Central memory CD8-positive, alpha-beta T cell (primary cell): ENCODE data around the gene SSX7.
"Not testable (repeated sequence)": the region's sequence is repeated elsewhere in the genome, so short reads cannot be mapped to it uniquely, and the experiment has no call there.

ENCODE experiments used
- ATAC-seq: fragments of 150-1000 bp; cut with Tn5 transposase; replicated peaks from 2 replicates; pipeline ENCODE4 v1.10.0; 2022; ENCODE audit warnings: mild to moderate bottlenecking, moderate FRiP score, moderate number of reproducible peaks; ENCODE audit not compliant: poor library complexity, severe bottlenecking; ENCODE audit errors: extremely low read depth
- DNase-seq, 2 donors: peaks; one replicate each; pipeline ENCODE4 v3.0.0; 2021; ENCODE audit warnings: low spot score in 2 of 2
- H3K27ac Mint-ChIP-seq: one replicate; pipeline ENCODE4 v1.8.0; 2022; ENCODE audit warnings: low read depth, mild to moderate bottlenecking, moderate library complexity, mixed read lengths
- H3K27me3 Mint-ChIP-seq: one replicate; pipeline ENCODE4 v1.8.0; 2022; ENCODE audit warnings: mixed read lengths
- H3K36me3 Mint-ChIP-seq: one replicate; pipeline ENCODE4 v1.8.0; 2022; ENCODE audit warnings: mild to moderate bottlenecking, moderate library complexity, mixed read lengths; ENCODE audit not compliant: insufficient read depth
- H3K4me1 Mint-ChIP-seq: one replicate; pipeline ENCODE4 v1.8.0; 2022; ENCODE audit warnings: mixed read lengths
- H3K4me3 Mint-ChIP-seq: one replicate; pipeline ENCODE4 v1.8.0; 2022; ENCODE audit warnings: mild to moderate bottlenecking, moderate library complexity, mixed read lengths
- H3K9me3 Mint-ChIP-seq: one replicate; pipeline ENCODE4 v1.8.0; 2022; ENCODE audit warnings: mixed read lengths

Gene SSX7, protein sequence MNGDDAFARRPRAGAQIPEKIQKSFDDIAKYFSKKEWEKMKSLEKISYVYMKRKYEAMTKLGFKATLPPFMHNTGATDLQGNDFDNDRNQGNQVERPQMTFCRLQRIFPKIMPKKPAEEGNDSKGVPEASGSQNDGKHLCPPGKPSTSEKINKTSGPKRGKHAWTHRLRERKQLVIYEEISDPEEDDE

DNA sequence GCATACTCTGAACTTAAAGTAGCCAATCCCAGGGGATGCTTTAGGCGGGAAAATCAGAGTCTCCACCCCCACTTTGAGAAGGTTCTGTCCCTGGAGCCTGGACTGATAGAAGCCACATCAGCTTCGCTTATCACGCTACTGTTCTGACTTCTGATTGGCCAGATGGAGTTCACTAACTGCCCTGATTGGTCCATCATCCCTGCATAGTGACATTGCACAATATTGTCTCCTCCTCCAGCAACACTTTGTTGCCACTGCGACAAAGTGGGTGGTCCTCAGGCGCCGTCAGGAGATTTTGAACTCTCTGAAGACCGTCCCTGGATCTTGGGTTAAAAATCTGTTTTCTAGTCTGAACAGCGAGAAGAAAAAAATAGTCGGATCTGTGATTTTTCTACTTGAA is at the start of gene SSX7:
Gene SSX7, minus strand, starts transcription at position 101 of the 400 bp plus-strand sequence. CDS start 1,428 bp downstream, outside the sequence.
- H3K4me3 Mint-ChIP-seq, H3K4me1 Mint-ChIP-seq, H3K9me3 Mint-ChIP-seq, H3K36me3 Mint-ChIP-seq, H3K27ac Mint-ChIP-seq, DNase-seq, ATAC-seq: not testable (repeated sequence)
- H3K27me3 Mint-ChIP-seq: peaks cover 12% of the 10 kb centered on the region

GRCh38 chrX:52692034-52692433 is 37.3 kb upstream of the SSX7 start:
- H3K36me3 Mint-ChIP-seq, H3K4me1 Mint-ChIP-seq, DNase-seq, H3K4me3 Mint-ChIP-seq, H3K27me3 Mint-ChIP-seq, ATAC-seq, H3K27ac Mint-ChIP-seq, H3K9me3 Mint-ChIP-seq: not testable (repeated sequence)

DNA sequence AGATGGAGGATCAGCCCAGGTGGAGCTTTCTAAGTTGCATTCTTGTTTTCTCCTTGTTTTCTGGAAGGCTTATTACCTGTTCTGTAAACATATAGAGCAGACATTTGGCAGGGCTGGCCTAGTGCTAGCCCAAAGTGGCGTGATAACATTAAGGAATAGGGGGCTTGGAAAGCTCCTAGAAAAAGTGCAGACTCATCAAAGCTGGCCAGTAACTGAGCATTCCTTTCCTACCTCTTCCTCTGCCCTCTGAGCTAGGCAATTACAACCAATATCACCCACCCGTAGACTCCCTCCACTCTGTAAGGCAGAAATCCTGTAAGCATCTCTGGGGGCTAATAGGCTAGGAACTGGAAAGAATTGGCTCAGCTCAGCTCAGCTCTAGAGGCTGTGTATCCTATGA is 7.5 kb upstream of the SSX7 start:
- not testable (repeated sequence) for ATAC-seq, DNase-seq, H3K27ac Mint-ChIP-seq, H3K9me3 Mint-ChIP-seq, H3K36me3 Mint-ChIP-seq, H3K4me1 Mint-ChIP-seq, H3K4me3 Mint-ChIP-seq
- peaks cover 13% of the 10 kb centered on the region for H3K27me3 Mint-ChIP-seq

DNA sequence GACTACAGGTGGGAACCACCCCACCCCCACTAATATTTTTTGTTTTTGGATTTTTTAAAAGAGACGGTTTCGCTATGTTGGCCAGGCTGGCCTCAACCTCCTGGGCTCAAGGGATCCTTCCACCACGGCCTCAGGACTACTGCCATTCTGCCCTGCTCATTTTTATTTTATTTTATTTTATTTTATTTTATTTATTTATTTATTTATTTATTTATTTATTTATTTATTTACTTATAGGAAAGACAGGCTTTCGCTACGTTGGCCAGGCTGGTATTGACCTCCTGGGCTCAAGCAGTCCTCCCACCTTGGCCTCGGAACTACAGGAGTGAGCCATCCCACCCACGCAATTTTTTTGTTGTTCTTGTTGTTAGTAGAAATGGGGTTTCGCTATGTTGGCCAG is 775 bp upstream of the SSX7 start:
- not testable (repeated sequence) for H3K36me3 Mint-ChIP-seq, DNase-seq, H3K4me1 Mint-ChIP-seq, H3K4me3 Mint-ChIP-seq, ATAC-seq, H3K9me3 Mint-ChIP-seq, H3K27ac Mint-ChIP-seq
- peaks cover 12% of the 10 kb centered on the region for H3K27me3 Mint-ChIP-seq

GRCh38 chrX:52650676-52651075 is 4.0 kb downstream of the SSX7 start:
- not testable (repeated sequence) for H3K36me3 Mint-ChIP-seq, ATAC-seq, H3K9me3 Mint-ChIP-seq, H3K4me3 Mint-ChIP-seq, H3K4me1 Mint-ChIP-seq, DNase-seq, H3K27ac Mint-ChIP-seq
- H3K27me3 Mint-ChIP-seq: peaks cover 31% of the 10 kb centered on the region

GRCh38 chrX:52648956-52649355 is 5.7 kb downstream of the SSX7 start:
- not testable (repeated sequence) for DNase-seq, H3K27ac Mint-ChIP-seq, ATAC-seq, H3K9me3 Mint-ChIP-seq, H3K36me3 Mint-ChIP-seq, H3K4me1 Mint-ChIP-seq, H3K4me3 Mint-ChIP-seq
- peaks cover 29% of the 10 kb centered on the region for H3K27me3 Mint-ChIP-seq

DNA sequence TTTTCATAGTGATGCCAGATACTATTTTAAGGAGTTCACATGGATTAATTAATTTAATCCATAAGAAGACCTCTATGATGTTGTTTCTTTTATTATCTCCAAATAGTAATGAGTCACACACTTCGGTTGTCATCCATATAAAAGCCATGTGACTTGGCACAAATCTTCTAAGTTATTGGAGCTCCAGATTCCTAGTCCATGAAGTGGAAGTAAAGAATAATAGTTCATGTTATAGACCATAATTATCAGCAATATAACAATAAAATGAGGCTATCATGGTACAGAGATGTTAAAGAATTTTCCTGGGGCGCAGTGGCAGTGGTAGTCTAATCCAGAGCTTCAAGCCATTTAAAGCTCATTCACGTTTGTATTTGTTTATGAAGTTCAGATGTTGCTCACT is 26.2 kb downstream of the SSX7 start:
- ATAC-seq, H3K27ac Mint-ChIP-seq, H3K36me3 Mint-ChIP-seq, H3K4me3 Mint-ChIP-seq, H3K9me3 Mint-ChIP-seq, DNase-seq, H3K4me1 Mint-ChIP-seq, H3K27me3 Mint-ChIP-seq: not testable (repeated sequence)

- not testable (repeated sequence) for H3K9me3 Mint-ChIP-seq, ATAC-seq
Observed at GRCh38 chrX:52620661-52621060, 34.0 kb downstream of the SSX7 start.

DNA sequence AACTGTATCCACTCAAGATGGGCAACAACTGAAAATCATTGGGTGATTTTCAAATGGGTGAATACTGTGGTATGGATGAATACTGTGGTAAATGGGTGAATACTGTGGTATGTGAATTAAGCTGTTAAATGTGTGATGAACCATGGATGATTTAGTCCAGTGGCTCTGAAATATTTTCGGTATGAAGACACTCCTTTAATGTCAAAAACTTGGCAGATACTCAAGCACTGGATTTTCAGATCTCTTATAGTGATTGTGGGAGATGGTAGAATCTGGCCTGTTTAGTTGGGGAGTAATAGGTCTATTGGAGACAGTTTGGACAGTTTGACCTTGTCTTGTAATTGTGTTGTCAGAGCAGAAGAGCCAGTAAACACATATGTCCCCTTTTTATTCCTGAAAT is 45.7 kb downstream of the SSX7 start:
- H3K4me1 Mint-ChIP-seq: no peaks in the 10 kb centered on the region
- ATAC-seq (no peak), DNase-seq (no peak)
- H3K27me3 Mint-ChIP-seq: no peaks in the 10 kb centered on the region
- no peaks in the 10 kb centered on the region for H3K36me3 Mint-ChIP-seq
- no peaks in the 10 kb centered on the region for H3K9me3 Mint-ChIP-seq
- H3K27ac Mint-ChIP-seq: no peak overlapping the region
- no peak overlapping the region for H3K4me3 Mint-ChIP-seq

More at GRCh38 chrX:52620661-52621060, 34.0 kb downstream of the SSX7 start:
- not testable (repeated sequence) for DNase-seq, H3K27ac Mint-ChIP-seq, H3K4me3 Mint-ChIP-seq, H3K36me3 Mint-ChIP-seq, H3K4me1 Mint-ChIP-seq, H3K27me3 Mint-ChIP-seq

GRCh38 chrX:52603151-52603550 is 51.5 kb downstream of the SSX7 start:
- not testable (repeated sequence) for H3K27ac Mint-ChIP-seq, H3K4me1 Mint-ChIP-seq

DNA sequence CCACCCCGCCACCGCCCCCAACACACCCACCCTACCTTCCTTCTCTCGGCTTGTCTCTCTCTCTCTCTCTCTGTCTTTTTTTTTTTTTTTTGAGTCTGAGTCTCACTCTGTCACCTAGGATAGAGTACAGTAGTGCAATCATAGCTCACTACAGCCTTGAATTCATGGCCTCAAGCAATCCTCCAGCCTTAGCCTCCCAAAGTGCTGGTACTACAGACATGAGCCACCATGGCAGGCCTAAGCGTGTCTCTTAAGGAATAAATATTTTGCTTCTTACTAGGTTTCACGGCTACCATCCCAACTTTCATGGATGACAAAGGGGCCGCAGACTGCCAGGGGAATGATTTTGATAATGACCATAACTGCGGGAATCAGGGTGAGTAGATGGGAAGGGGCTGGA is 55.8 kb downstream of the SSX7 start:
- DNase-seq (no peak), ATAC-seq (no peak)
- Mint-ChIP-seq H3K4me3 (no peak overlapping the region), H3K9me3 (no peaks in the 10 kb centered on the region), H3K27ac (no peak overlapping the region), H3K36me3 (no peaks in the 10 kb centered on the region), H3K4me1 (no peaks in the 10 kb centered on the region), H3K27me3 (peaks cover 10% of the 10 kb centered on the region)

More at GRCh38 chrX:52603151-52603550, 51.5 kb downstream of the SSX7 start:
- H3K4me3 Mint-ChIP-seq, H3K27me3 Mint-ChIP-seq, DNase-seq, ATAC-seq, H3K9me3 Mint-ChIP-seq, H3K36me3 Mint-ChIP-seq: not testable (repeated sequence)

DNA sequence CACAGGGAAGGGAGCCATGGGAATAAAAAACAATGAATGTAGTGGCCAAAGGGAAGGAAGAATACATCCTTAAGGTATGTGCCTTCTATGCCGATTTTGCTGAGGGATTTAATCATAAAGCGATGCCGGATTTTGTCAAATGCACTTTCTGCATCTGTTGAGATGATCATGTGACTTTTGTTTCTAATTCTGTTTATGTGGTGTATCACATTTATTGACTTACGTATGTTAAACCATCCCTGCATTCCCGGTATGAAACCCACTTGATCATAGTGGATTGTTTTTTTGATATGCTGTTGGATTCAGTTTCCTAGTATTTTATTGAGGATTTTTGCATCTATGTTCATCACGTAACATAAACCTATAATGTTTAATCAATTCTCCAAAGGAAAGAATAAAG is 60.0 kb downstream of the SSX7 start:
- H3K36me3 Mint-ChIP-seq: no peaks in the 10 kb centered on the region
- H3K27ac Mint-ChIP-seq: no peak overlapping the region
- DNase-seq (no peak), ATAC-seq (no peak)
- no peak overlapping the region for H3K4me3 Mint-ChIP-seq
- H3K4me1 Mint-ChIP-seq: no peaks in the 10 kb centered on the region
- peaks cover 10% of the 10 kb centered on the region for H3K27me3 Mint-ChIP-seq
- no peaks in the 10 kb centered on the region for H3K9me3 Mint-ChIP-seq
